GM19240 (cell line): ENCODE data around the gene CLCA2.

Source experiments
- DNase-seq: peaks from one replicate; pipeline ENCODE4 v3.0.0; 2011; ENCODE audit warnings: low spot score; ENCODE audit not compliant: insufficient read length

Gene CLCA2

DNA sequence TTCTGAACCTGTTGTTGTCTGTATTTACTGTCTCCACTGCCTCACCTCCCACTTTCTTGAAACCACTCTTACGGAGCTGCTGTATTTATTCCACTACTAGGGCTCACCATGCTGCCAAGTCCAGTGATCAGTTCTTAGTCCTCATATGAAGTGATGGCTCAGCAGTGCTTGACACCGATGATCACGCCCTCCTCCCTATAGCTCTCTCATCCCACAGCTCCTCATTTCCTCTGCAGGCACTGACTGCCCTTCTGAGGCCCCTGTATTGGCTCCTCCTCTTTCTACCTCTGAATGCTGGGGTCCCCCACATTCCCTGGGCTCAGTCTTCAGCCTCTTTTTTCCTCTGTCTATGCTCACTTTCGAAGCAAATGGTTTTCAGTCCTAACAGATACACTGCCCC is 48.2 kb downstream of the CLCA2 start:
- DNase-seq = no peak

DNA sequence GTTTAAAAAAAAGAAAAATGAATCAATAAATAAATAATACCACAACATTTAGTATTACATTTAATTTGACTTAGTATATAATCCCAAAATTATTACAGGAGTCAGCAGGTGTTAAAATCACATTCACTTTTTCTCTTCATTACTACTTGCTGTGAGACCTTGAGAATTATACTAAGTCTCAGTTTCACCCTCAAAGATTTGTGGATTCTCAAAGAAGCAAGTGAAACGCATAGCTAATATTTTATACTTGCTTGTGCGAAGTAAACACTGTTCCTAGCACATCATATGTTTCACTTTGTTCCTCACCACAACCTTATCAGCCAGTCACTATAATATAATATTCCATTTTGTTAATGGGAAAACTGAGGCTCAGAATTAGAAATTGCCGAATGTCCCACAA is 48.8 kb downstream of the CLCA2 start:
- DNase-seq = no peak

DNA sequence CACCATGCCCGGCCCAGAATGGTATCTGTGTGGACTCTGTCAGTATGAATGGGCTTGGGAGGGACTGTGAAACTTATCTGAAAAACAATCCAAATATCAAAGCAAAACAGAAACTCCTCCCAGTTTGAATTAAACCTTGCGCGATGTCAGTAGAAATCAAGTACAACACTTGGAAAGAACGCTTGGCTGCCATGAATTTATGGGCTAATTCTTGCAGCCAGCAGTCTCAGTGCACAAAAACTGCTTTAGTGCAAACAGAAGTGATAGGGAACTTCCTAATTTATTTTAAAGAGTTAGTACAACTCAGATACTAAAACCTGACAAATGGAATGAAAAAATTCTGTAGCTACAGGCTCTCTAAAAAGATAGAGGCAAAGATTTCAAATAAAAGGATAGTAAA is 53.3 kb downstream of the CLCA2 start:
- DNase-seq = no peak

DNA sequence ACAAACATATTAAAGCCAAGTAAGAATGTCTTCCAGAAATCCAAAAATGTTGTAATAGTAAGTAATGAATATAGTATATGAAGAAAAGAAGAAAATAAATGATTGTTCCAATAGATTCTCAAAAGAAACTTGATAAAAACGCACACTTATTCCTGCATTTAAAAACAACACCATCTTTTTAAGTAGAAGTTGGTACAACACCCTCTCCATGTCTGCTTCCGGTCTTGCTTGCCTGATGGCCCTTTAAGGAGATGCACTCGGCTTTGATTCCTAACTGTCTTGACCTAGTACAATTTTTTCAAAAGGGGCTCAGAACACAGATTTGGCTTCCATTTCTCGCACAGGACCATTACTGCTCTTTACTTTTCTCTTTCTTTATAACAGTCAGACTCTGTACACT is 53.7 kb downstream of the CLCA2 start:
- no peak for DNase-seq

DNA sequence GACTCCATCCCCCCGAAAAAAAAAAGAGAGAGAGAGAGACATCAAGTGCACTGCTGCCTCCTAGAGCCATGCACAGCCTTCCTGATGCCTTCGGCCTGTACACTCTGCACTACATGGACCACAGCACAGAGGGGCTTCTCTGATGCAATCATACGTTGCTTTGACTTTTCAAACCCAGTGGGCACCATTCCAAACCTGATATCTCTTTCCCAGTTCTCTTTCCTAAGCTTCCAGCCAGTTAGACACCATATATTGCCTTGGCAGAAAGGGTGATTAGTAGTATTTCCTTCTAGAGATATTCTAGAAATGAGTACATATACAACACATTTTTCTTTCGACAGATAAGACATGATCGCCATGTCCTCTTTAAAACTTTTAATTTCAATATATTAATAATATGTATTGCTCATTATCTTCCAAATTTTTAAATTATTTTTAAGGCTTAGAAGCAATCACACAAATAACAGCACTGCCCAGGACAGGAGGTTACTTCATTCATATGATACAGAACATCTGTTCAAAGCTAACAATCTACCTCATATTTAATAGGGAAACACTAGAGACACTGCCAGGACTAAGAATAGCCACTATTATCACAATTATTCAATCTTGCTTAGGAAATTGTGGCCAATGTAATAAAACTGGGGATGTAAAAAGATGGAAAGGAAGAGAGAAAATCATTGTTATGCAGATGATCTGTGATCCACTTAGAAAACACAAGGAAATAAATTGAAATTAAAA is 54.6 kb downstream of the CLCA2 start:
- DNase-seq = no peak

DNA sequence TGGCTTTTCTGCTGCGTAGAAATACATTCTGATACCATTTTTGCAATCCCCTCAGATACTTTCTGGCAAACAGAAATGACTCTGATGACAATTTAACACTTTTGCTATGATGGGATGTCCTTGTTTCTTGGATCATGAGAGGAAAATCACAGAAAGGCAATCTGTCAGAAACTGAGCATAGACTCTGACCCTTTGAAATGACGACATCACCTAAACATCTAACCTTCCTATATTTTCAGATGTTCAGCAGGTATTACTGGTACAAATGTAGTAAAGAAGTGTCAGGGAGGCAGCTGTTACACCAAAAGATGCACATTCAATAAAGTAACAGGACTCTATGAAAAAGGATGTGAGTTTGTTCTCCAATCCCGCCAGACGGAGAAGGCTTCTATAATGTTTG is 58.0 kb downstream of the CLCA2 start:
- DNase-seq = no peak

DNA sequence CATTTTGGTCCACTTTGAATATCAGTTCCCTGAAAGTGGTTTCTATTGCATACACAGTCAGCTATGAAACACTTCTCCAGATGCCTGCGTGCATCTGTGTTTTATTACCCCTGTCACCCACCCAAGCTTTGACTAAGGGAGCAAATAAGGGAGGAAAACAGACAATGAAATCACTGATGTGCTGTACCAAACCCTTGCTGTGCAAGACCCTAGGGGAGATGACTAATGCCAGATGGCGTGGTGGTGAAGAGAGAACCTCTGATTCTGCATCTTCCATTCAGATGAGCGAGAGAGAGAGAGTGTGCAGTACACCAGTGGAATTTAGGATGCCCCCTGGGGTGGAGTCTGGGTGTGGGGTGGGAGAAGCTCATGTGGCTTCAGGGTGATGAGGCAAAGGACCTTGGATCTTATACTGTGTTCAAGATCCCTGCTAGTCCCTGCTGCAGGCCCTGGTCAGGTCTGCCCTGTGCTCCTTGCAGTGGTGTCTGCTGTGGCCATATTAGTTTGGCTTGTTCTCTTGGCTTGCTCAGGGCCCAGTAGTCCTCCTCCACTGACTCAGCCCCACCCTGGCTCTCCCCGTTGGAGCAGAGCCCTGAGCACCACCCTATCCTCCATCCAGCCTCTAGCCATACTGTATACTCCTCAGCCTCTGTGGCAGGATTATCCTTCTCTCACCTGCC is 63.3 kb downstream of the CLCA2 start:
- no peak for DNase-seq

DNA sequence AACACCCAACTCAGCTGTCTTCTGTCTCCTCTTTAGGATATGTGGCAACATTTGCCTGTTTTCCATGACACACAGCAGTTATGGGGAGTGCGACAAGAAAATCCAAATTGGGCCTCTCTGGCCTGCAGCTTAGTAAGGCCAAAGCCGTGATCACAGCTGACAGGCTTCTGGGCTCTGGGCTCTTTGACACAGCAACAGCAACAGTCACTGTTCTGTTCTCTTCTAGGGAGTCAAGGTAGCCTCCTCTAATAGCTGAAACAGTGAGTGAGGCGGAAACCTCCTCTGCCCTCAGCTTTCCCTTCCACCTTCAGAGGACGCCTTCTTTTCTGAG is 63.8 kb downstream of the CLCA2 start:
- no peak for DNase-seq

DNA sequence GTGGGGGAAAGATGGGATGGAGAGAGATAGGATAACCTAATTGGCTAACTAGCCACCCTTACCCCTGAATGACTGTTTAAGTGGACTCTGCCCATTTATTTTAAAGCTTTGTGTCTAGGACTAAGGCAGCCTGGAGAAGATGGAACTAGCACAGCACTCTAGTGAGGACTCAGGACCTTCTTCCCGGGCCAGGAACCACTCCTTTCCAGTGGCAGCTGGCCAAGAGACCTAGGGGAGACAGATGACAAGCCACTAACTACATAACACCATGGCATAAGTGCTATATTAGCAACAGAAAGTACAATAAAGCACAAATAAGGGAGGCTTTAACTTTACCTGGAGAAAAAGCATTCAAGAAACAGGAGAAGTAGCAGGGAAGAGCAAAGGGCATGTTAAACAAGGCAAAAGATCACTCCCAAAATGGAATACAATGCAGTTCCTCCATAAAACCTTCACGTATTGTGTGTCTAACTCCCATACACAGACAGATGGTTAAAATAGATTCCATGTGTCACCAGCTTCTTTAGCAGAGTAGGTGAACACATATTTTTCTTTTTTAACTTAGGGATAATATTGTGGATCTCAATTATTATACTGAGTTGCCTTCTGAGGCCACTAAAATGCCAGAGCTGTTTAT is 65.4 kb downstream of the CLCA2 start:
- DNase-seq = no peak

DNA sequence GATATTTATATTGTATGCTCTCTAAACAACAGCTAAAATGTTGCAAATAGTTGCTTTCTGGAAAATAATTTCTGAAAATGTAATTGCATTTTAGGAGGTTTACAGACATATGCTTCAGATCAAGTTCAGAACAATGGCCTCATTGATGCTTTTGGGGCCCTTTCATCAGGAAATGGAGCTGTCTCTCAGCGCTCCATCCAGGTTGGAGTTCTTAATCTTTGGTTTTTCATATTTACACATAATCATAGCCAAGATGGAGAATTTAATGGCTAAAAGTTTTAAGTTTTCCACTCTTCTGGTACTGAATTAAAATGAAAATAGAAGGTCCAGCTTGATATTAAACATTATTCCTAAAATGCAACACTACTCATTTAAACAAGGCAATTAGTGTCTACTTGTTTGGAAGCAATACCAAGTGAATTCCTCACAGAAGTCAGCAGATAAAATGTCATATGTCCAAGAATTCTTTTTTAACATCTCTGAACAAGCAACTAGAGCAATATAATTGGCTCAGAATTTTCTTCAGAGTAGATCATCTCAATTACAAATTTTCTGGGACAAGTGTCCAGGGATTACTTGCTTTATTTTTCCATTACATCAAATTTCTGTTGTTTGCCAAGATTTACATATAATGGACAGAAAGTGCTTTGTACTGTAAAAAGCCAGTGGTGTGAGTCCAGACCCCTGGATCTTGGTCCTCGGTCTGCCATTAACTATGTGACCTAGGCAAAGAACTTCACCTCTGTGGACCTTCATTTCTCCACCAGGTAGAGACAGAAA is 67.4 kb downstream of the CLCA2 start:
- DNase-seq = no peak

DNA sequence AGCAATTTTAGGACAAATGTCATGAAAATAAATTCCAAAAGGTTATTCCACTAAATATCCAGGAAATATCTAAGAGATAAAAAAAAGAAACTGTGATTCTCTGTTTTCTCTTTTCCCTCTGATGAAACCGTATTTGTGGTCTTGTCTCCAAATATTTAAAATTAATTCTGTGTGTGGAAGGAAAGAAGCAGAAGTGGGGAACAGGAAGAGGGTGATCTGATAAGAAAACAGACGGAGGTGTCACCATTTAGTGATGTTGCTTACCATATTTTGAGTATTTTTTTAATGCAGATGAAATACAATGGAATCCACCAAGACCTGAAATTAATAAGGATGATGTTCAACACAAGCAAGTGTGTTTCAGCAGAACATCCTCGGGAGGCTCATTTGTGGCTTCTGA is 74.3 kb downstream of the CLCA2 start:
- no peak for DNase-seq

DNA sequence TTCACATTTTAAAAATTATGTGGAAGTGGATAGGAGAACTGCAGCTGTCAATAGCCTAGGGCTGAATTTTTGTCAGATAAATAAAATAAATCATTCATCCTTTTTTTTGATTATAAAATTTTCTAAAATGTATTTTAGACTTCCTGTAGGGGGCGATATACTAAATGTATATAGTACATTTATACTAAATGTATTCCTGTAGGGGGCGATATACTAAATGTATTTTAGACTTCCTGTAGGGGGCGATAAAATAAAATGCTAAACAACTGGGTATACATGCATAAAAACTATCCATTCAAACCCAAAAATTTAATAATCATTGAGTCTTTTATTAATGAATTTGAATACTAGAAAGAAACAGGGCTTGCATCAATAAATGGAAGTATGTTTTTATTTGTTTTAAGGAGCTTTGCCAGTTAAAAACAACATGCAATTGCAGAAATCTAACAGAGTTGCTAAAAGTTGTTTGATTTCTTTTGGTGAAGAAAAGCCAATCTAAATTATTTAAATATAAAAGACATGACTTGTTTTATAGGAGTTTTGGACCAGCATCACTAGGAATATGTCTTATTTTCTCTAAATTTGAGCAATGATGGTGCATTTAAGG is 76.1 kb downstream of the CLCA2 start:
- no peak for DNase-seq

DNA sequence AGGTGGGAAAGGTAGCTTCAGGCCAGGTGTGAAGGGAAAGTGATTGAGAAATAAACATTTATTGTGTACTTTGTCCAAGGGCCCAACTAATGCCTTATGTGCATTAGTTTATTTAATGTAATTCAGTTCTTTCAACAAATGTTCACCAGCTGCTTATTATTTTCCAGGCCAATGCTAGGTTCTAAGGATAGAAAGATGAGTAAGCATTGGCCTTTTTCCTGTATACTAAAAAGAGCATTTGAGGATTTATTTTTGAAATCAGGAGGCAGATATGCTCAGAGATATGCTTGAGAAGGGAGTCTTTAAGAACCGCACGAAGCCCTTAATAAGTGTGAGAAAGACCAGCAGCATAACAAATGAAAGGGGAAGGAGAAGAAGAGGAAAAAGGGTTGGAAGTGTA is 76.7 kb downstream of the CLCA2 start:
- no peak for DNase-seq

DNA sequence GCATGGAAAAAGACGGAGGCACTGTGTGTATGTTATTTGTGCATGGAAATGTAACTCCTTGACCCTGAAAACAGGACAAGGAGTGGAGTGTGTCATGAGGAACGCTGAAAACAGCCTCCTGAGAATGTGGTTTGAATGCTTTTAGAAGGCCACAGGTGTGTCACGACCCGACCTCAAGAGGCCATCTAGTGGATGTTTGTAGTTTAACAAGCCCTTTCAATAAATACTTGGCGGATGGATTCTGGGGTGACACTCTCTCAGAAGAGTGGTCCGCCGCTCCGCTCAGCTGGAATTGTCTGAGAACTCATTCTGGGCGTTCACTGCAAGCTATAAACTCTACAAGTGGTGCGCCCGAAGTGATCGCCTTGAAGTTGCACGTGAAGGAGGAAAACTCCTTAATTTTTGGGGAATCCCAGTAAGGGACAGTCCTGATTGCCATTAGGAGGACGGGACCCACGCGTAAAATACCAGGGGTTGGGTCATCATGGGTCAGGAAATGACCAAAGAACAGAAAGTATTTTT is 78.2 kb downstream of the CLCA2 start:
- peak; percentile 10 for DNase-seq

DNA sequence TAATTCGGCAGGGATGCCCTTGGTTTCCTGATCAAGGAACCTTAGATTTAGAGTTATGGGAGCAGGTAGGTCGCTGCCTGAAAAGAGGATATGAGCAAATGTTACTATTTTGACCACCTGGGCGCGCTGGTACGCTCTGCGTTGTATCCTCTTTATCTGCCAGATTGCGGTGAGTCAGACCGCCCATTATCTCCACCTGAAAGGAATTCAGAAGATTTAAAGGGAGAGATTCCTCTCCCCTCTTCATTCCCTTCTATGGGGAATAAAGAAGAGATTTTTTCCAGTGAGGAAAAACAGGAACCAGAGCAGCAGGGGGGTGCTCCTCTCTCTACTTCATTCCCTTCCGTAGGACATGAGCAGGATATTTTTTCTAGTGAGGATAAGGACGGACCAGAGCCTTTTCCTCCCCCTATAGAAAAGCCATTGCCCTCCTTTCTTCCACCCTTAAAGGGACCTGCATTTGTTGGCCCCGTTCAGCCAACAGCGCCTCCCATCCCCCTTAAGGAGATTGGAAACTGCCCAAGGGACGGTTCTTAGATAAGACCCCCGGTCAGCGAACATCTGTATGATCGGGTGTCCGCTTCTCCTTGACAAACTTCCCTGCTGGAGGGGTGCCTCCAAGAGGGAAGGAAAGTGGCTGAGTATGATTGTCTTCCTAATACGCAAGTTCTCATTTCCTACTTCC is 78.9 kb downstream of the CLCA2 start:
- DNase-seq = no peak

DNA sequence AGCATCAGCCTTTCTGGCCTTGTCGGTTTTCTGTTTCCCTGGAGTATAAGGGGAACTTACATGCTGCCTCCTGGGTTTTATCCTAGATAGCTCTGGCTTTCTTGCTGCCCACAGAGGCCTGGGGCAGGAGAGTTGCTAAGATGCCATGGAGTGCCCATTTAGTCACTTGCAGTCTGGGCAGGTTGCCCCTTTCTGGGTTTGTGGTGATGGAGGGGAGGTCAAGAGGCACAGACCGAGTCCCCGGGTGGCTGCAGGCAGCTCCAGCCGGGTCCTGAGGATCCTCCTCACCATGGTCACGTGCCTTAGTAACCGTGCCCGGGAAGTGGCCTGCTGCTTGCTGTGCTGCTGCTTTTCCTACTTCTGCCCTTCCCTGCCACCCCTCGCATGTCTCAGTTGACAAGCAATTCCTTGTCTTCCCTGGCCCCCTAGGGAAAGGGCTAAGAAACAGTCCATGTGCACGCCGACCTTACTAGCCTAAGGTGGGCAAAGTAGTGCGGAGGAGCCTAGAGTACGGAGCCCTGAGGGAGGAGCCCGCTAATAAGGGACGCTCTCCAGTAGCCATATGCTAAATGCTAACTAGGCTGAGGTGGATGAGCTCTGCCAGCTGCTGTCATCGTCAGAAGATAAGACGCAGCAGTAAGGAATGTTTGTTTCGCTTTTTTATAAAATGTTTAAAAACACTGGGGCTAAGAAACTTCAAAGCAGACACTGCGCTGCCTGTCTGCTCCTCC is 79.6 kb downstream of the CLCA2 start:
- DNase-seq = no peak

DNA sequence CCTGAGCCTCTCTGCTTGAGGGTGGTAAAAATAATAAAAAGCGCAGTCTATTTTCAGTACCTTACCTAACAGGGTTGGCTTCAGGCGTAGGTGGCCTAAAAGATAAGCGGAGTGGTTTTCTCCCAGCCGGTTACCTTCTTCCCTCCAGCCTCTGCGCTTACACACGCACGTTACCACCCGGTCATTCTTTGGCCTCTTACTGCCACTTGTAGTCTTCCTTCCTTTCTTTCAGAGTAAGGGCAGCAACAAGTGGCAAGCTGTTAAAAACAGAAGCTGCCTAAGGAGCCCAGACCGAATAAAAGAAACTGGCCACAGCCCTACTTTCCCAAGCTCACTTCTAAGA is 80.1 kb downstream of the CLCA2 start:
- DNase-seq = no peak

DNA sequence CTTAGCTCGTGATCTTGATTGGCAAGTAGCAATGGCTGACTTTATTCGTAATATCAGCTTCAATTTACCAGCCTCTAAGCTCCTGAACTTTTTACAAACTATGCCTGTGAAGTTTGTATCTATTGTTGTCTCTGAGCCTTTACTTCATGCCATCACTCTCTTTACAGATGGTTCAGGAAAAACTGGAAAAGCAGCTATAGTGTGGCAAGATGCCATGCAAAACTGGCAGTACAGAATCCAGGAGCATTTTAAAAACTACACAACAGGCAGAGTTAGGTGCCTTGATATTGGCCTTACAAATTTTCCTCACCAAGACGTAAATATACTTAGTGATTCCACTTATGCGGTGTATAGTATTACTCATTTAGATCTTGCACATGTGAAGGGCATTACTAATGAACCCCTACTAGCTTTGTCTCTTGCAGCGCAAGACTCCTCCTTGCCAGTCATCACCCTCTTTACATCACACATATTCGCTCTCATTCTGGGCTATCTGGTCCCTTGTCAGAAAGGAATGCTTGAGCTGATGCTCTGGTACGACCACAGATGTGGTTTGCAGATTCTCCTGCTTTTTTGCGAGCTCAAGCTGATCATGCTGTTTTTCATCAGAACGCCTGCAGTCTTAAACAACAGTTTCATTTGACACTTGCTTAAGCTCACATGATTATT is 81.1 kb downstream of the CLCA2 start:
- no peak for DNase-seq

DNA sequence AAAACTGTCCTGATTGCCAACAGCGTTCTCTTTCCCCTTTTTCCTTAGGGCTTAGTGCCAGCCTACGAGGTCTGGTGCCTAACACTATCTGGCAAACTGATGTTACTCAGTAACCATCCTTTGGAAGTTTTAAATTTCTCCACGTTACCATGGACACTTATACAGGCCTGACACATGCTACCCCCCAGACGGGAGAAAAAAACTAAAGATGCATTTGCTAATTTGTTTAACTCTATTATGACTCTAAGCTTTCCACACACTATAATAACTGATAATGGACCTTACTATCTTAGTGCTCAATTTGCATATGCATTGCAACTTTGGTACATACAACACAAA is 81.6 kb downstream of the CLCA2 start:
- DNase-seq = no peak
